ENCODE data around the gene MED12L. TPM values are rescaled to one million over a fixed set of nuclear protein-coding genes. Genes with fewer than 3 reads are reported as not detected.

Gene MED12L
- total RNA-seq, 1 experiment from 2014 or later = 14.9 TPM

DNA sequence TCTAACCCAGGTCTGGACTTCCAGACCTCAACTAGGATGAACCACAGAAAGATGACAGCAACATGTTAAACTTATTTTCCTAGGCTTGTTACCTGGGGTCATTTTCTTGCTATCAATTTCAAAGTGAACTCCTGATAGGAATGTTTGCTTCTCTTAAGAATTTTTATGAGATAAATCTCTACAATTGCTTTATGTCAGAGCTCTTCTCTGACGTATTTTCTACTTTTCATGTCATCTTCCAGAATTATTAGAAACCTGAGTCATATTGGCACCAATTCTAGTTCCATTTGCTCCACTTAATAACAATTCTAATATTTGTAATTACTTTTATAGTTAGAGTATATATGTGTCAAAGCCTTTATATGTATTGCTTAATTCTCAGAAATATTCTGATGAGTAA is 377.5 kb downstream of the MED12L start:
- no peak overlapping the region for H2BK20ac ChIP-seq (ENCODE audit: low read depth, low read length, poor library complexity, severe bottlenecking)
- Mint-ChIP-seq H3K27ac (no peak overlapping the region), H3K9me3 (no peaks in the 10 kb centered on the region; a peak in 1 of 5 replicates), H3K27me3 (ENCODE audit: low read depth) (peaks cover 8% of the 10 kb centered on the region), H3K36me3 (ENCODE audit: insufficient read depth in 1 of 3, low read depth in 3 of 3) (no peaks in the 10 kb centered on the region), H3K4me1 (peaks cover 3 to 4% of the 10 kb centered on the region in 2 experiments; a peak in 3 of 4 replicates), H3K4me3 (no peak overlapping the region)
- no peaks in the 10 kb centered on the region for H3K79me1 ChIP-seq (ENCODE audit: insufficient read depth, low read depth, low read length, poor library complexity, severe bottlenecking)
- H3K4me2 ChIP-seq (ENCODE audit: insufficient read depth, insufficient read length, low read length) = no peak overlapping the region
- no peak overlapping the region for H3K9ac ChIP-seq (ENCODE audit: extremely low read depth, insufficient read length, low read length)
- no peaks in the 10 kb centered on the region for H3K9me3 ChIP-seq (ENCODE audit: control insufficient read depth, low read depth, low read length)
- H3K79me2 ChIP-seq (ENCODE audit: insufficient read depth, low read length) = no peaks in the 10 kb centered on the region
- no peak overlapping the region for H4K91ac ChIP-seq (ENCODE audit: insufficient read length, low read depth, low read length)
- TF ChIP-seq, protein P1, sequence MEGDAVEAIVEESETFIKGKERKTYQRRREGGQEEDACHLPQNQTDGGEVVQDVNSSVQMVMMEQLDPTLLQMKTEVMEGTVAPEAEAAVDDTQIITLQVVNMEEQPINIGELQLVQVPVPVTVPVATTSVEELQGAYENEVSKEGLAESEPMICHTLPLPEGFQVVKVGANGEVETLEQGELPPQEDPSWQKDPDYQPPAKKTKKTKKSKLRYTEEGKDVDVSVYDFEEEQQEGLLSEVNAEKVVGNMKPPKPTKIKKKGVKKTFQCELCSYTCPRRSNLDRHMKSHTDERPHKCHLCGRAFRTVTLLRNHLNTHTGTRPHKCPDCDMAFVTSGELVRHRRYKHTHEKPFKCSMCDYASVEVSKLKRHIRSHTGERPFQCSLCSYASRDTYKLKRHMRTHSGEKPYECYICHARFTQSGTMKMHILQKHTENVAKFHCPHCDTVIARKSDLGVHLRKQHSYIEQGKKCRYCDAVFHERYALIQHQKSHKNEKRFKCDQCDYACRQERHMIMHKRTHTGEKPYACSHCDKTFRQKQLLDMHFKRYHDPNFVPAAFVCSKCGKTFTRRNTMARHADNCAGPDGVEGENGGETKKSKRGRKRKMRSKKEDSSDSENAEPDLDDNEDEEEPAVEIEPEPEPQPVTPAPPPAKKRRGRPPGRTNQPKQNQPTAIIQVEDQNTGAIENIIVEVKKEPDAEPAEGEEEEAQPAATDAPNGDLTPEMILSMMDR (conservative IDR thresholded peaks at IDR 0.05) = no peak
- no peak overlapping the region for H2BK15ac ChIP-seq (ENCODE audit: low read depth, low read length)
- no peak overlapping the region for H3K18ac ChIP-seq (ENCODE audit: insufficient read length, low read depth, low read length)
- no peak for DNase-seq
- no peaks in the 10 kb centered on the region for H3K27me3 ChIP-seq (ENCODE audit: insufficient read depth, low read length)
- H4K8ac ChIP-seq (replicated peaks; ENCODE audit: insufficient read length, low read depth, low read length) = no peak overlapping the region
- no peak overlapping the region for H3K4ac ChIP-seq (ENCODE audit: low read depth, low read length)
- H3K23ac ChIP-seq (ENCODE audit: insufficient read length, low read depth, low read length) = no peak overlapping the region
- H4K20me1 ChIP-seq (ENCODE audit: control insufficient read depth, insufficient read depth, insufficient read length) = no peaks in the 10 kb centered on the region
- H4K5ac ChIP-seq (ENCODE audit: insufficient read length, low read depth, low read length) = no peak overlapping the region
- H2AK5ac ChIP-seq (ENCODE audit: insufficient read length, low read length) = no peak overlapping the region
- H2BK120ac ChIP-seq (ENCODE audit: low read depth, low read length, poor library complexity, severe bottlenecking) = no peak overlapping the region
- no peak overlapping the region for H3K14ac ChIP-seq (ENCODE audit: insufficient read depth, low read length)
- peaks cover 7% of the 10 kb centered on the region for H3K23me2 ChIP-seq (ENCODE audit: insufficient read length, low read depth, low read length, poor library complexity, severe bottlenecking)
- H2BK12ac ChIP-seq (ENCODE audit: insufficient read length, low read depth, low read length) = no peak overlapping the region
- WGBS (ENCODE audit: extremely low coverage, insufficient read length, low lambda C conversion rate) = no CpG with 5 or more reads among the region's 1 CpG
- H2BK5ac ChIP-seq (ENCODE audit: insufficient read length, low read length) = no peak overlapping the region
- no peak overlapping the region for H3K27ac ChIP-seq (ENCODE audit: insufficient read length, low read depth, low read length)
- H2AFZ ChIP-seq (ENCODE audit: low read length) = no peak overlapping the region
- H3T11ph ChIP-seq (ENCODE audit: low read length) = no peak overlapping the region
- no peaks in the 10 kb centered on the region for H3K4me1 ChIP-seq (ENCODE audit: insufficient read depth, low read length)
- no peak overlapping the region for H3K56ac ChIP-seq (ENCODE audit: insufficient read length, low read depth, low read length)

Data from H9 (cell line).